ENCODE data around the gene PALLD.

DNA sequence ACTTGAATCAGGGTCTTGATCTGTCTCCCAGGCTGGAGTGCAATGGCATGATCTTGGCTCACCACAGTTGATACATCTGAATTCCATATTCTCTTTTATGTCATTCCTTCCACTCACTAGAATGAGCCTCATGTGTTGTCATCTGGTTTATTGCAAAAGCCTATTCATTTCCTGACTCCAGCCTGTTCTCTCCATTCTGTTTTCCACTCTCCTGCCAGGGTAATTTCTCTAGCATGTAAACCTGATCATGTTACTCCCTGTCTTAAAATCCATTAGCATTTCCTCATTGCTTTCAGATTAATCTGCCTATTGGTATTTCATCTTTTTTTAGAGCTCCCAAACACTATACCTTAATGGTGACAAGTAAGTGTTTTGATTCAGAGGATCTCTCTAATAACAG lies 12.2 kb upstream of the PALLD start:
- TF ChIP-seq, protein P1, sequence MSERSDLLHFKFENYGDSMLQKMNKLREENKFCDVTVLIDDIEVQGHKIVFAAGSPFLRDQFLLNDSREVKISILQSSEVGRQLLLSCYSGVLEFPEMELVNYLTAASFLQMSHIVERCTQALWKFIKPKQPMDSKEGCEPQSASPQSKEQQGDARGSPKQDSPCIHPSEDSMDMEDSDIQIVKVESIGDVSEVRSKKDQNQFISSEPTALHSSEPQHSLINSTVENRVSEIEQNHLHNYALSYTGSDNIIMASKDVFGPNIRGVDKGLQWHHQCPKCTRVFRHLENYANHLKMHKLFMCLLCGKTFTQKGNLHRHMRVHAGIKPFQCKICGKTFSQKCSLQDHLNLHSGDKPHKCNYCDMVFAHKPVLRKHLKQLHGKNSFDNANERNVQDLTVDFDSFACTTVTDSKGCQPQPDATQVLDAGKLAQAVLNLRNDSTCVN (tag by site-specific recombination; optimal IDR thresholded peaks at IDR 0.05) = no peak
- TF ChIP-seq, protein P2, sequence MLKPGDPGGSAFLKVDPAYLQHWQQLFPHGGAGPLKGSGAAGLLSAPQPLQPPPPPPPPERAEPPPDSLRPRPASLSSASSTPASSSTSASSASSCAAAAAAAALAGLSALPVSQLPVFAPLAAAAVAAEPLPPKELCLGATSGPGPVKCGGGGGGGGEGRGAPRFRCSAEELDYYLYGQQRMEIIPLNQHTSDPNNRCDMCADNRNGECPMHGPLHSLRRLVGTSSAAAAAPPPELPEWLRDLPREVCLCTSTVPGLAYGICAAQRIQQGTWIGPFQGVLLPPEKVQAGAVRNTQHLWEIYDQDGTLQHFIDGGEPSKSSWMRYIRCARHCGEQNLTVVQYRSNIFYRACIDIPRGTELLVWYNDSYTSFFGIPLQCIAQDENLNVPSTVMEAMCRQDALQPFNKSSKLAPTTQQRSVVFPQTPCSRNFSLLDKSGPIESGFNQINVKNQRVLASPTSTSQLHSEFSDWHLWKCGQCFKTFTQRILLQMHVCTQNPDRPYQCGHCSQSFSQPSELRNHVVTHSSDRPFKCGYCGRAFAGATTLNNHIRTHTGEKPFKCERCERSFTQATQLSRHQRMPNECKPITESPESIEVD (tag by site-specific recombination; IDR thresholded peaks at IDR 0.05) = no peak
- TF ChIP-seq, protein P3, sequence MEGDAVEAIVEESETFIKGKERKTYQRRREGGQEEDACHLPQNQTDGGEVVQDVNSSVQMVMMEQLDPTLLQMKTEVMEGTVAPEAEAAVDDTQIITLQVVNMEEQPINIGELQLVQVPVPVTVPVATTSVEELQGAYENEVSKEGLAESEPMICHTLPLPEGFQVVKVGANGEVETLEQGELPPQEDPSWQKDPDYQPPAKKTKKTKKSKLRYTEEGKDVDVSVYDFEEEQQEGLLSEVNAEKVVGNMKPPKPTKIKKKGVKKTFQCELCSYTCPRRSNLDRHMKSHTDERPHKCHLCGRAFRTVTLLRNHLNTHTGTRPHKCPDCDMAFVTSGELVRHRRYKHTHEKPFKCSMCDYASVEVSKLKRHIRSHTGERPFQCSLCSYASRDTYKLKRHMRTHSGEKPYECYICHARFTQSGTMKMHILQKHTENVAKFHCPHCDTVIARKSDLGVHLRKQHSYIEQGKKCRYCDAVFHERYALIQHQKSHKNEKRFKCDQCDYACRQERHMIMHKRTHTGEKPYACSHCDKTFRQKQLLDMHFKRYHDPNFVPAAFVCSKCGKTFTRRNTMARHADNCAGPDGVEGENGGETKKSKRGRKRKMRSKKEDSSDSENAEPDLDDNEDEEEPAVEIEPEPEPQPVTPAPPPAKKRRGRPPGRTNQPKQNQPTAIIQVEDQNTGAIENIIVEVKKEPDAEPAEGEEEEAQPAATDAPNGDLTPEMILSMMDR (tag by site-specific recombination; IDR thresholded peaks at IDR 0.05) = no peak
- TF ChIP-seq ZNF138 (tag by site-specific recombination; IDR thresholded peaks at IDR 0.05; ENCODE audit: borderline replicate concordance) (no peak), ZNF341 (tag by site-specific recombination; IDR thresholded peaks at IDR 0.05; ENCODE audit: low read depth) (no peak)

Measured in HEK293 (cell line).